Neural cell (in vitro differentiated cells): ENCODE data around the gene CCND1. TPM values are rescaled to one million over a fixed set of nuclear protein-coding genes. Genes with fewer than 3 reads are reported as not detected.

Source experiments
- H2AFZ ChIP-seq: fragments of 200-600, 300-800 bp; sonication (generic), shearing (Covaris generic); 2 replicates; pipeline ENCODE4 v1.6.0; 2014; ENCODE audit warnings: low read depth, mild to moderate bottlenecking, antibody characterized with exemption, low read length, moderate library complexity
- H3F3A ChIP-seq: fragments of 200-600 bp; shearing (Covaris generic); 2 replicates; pipeline ENCODE4 v1.6.1; 2016; ENCODE audit warnings: mild to moderate bottlenecking, moderate library complexity, mixed read lengths, antibody characterized with exemption, low read length; ENCODE audit not compliant: insufficient read depth, poor library complexity, severe bottlenecking
- H3K27ac ChIP-seq: fragments of 200-600, 300-800 bp; sonication (generic), shearing (Covaris generic); 2 replicates; pipeline ENCODE4 v1.5.1; 2014; ENCODE audit warnings: mild to moderate bottlenecking, low read length, moderate library complexity
- H3K27me3 ChIP-seq: fragments of 300-800, 200-600 bp; sonication (generic), shearing (Covaris generic); 2 replicates; pipeline ENCODE4 v1.6.0; 2014; ENCODE audit warnings: mild to moderate bottlenecking, low read depth, low read length, moderate library complexity; ENCODE audit not compliant: insufficient read depth
- H3K36me3 ChIP-seq: fragments of 300-800, 200-600 bp; sonication (generic), shearing (Covaris generic); 2 replicates; pipeline ENCODE4 v1.5.1; 2014; ENCODE audit warnings: mild to moderate bottlenecking, antibody characterized with exemption, low read length, moderate library complexity; ENCODE audit not compliant: insufficient read depth
- H3K4me2 ChIP-seq: fragments of 300-800, 200-600 bp; sonication (generic), shearing (Covaris generic); 2 replicates; pipeline ENCODE4 v1.6.0; 2014; ENCODE audit warnings: mild to moderate bottlenecking, low read length
- H3K4me3 ChIP-seq: fragments of 300-800, 200-600 bp; sonication (generic), shearing (Covaris generic); 2 replicates; pipeline ENCODE4 v1.5.1; 2014; ENCODE audit warnings: mild to moderate bottlenecking, low read length, moderate library complexity
- H3K79me2 ChIP-seq: fragments of 200-600 bp; shearing (Covaris generic); replicated peaks from 2 replicates; pipeline ENCODE4 v1.6.0; 2014; ENCODE audit warnings: mild to moderate bottlenecking, low read length, moderate library complexity; ENCODE audit not compliant: insufficient read depth
- H3K9ac ChIP-seq: fragments of 300-800, 200-600 bp; sonication (generic), shearing (Covaris generic); 2 replicates; pipeline ENCODE4 v1.6.1; 2016; ENCODE audit warnings: mild to moderate bottlenecking, low read length, mixed read lengths
- H3K9me2 ChIP-seq: fragments of 200-600 bp; shearing (Covaris generic); 2 replicates; pipeline ENCODE4 v1.6.1; 2016; ENCODE audit warnings: mild to moderate bottlenecking, low read length, mixed read lengths; ENCODE audit not compliant: insufficient read depth
- H3K9me3 ChIP-seq: fragments of 200-600, 300-800 bp; sonication (generic), shearing (Covaris generic); 2 replicates; pipeline ENCODE4 v1.6.1; 2016; ENCODE audit warnings: mild to moderate bottlenecking, mixed run types, low read length, moderate library complexity, mixed read lengths
- H4K20me1 ChIP-seq: fragments of 200-600 bp; shearing (Covaris generic); 2 replicates; pipeline ENCODE4 v1.6.1; 2016; ENCODE audit warnings: mild to moderate bottlenecking, mixed run types; ENCODE audit not compliant: insufficient read depth
- EP300 ChIP-seq: fragments of 450-650 bp; conservative IDR thresholded peaks from 2 replicates; pipeline ENCODE4 v1.6.1; 2014; ENCODE audit warnings: antibody characterized with exemption, mild to moderate bottlenecking, moderate library complexity; ENCODE audit not compliant: poor library complexity, severe bottlenecking
- EZH2 ChIP-seq: fragments of 200-600, 300-800 bp; shearing (Covaris generic), sonication (generic); IDR thresholded peaks from 2 replicates; pipeline ENCODE4 v1.6.1; 2014; ENCODE audit warnings: antibody characterized with exemption, low read length, borderline replicate concordance, mild to moderate bottlenecking; ENCODE audit not compliant: insufficient read depth, poor library complexity, severe bottlenecking
- MXI1 ChIP-seq: fragments of 450-650 bp; conservative IDR thresholded peaks from 2 replicates; pipeline ENCODE4 v1.6.1; 2014; ENCODE audit warnings: antibody characterized with exemption, mild to moderate bottlenecking; ENCODE audit not compliant: poor library complexity, severe bottlenecking
- POLR2AphosphoS5 ChIP-seq: IDR thresholded peaks from 2 replicates; pipeline ENCODE4 v1.6.1; 2012
- RAD21 ChIP-seq: fragments of 450-650 bp; conservative IDR thresholded peaks from 2 replicates; pipeline ENCODE4 v1.6.1; 2014; ENCODE audit warnings: antibody characterized with exemption, mild to moderate bottlenecking, moderate library complexity
- SMC3 ChIP-seq: fragments of 450-650 bp; conservative IDR thresholded peaks from 2 replicates; pipeline ENCODE4 v1.6.1; 2014; ENCODE audit warnings: antibody characterized with exemption, mild to moderate bottlenecking, moderate library complexity; ENCODE audit not compliant: poor library complexity
- TAF1 ChIP-seq: IDR thresholded peaks from 2 replicates; pipeline ENCODE4 v1.6.1; 2012; ENCODE audit warnings: low read depth
- polyA plus RNA-seq: library from polyadenylated mRNA; depleted of rRNA; stranded (reverse); fragments of >200 nt; gene quantifications from 2 replicates; pipeline ENCODE4 v1.2.3, GENCODE V29; 2014
- TF ChIP-seq, protein P1 (sequence below): IDR thresholded peaks from 2 replicates; pipeline ENCODE4 v1.6.1; 2012; ENCODE audit warnings: borderline replicate concordance
- TF ChIP-seq, protein P2 (sequence below): fragments of 450-650 bp; IDR thresholded peaks from 2 replicates; pipeline ENCODE4 v1.5.1; 2014; ENCODE audit warnings: antibody characterized with exemption, mild to moderate bottlenecking, moderate library complexity; ENCODE audit not compliant: poor library complexity, severe bottlenecking

CCND1 gene
- polyA plus RNA-seq, 1 donor from 2014 or later = 2.7 TPM

DNA sequence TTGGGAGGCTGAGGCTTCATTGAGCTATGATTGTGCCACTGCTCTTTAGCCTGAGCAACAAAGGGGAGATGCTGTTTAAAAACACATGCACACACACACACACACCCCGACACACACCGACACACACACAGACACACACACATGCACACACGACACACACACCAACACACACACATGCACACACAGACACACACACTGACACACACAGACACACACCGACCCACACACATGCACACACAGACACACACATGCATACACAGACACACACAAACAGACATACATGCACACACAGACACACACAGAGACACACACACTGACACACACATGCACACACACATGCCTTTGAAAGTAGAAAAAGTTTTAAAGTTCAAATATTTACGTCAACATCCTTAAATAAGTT lies 39.7 kb downstream of the CCND1 start:
- Histone ChIP-seq H3K9ac (no peak overlapping the region), H3K79me2 (no peaks in the 10 kb centered on the region), H3K27ac (no peak overlapping the region), H3K36me3 (no peaks in the 10 kb centered on the region), H3K9me2 (no peaks in the 10 kb centered on the region), H3F3A (no peaks in the 10 kb centered on the region), H4K20me1 (no peaks in the 10 kb centered on the region), H2AFZ (no peak overlapping the region), H3K4me3 (no peak overlapping the region), H3K27me3 (peaks cover 4% of the 10 kb centered on the region), H3K4me2 (no peak overlapping the region), H3K9me3 (no peaks in the 10 kb centered on the region)
- TF ChIP-seq POLR2AphosphoS5 (no peak), MXI1 (no peak), TAF1 (no peak), SMC3 (no peak), EZH2 (no peak), RAD21 (no peak), EP300 (no peak)
- TF ChIP-seq, protein P1, sequence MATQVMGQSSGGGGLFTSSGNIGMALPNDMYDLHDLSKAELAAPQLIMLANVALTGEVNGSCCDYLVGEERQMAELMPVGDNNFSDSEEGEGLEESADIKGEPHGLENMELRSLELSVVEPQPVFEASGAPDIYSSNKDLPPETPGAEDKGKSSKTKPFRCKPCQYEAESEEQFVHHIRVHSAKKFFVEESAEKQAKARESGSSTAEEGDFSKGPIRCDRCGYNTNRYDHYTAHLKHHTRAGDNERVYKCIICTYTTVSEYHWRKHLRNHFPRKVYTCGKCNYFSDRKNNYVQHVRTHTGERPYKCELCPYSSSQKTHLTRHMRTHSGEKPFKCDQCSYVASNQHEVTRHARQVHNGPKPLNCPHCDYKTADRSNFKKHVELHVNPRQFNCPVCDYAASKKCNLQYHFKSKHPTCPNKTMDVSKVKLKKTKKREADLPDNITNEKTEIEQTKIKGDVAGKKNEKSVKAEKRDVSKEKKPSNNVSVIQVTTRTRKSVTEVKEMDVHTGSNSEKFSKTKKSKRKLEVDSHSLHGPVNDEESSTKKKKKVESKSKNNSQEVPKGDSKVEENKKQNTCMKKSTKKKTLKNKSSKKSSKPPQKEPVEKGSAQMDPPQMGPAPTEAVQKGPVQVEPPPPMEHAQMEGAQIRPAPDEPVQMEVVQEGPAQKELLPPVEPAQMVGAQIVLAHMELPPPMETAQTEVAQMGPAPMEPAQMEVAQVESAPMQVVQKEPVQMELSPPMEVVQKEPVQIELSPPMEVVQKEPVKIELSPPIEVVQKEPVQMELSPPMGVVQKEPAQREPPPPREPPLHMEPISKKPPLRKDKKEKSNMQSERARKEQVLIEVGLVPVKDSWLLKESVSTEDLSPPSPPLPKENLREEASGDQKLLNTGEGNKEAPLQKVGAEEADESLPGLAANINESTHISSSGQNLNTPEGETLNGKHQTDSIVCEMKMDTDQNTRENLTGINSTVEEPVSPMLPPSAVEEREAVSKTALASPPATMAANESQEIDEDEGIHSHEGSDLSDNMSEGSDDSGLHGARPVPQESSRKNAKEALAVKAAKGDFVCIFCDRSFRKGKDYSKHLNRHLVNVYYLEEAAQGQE = no peak
- TF ChIP-seq, protein P2, sequence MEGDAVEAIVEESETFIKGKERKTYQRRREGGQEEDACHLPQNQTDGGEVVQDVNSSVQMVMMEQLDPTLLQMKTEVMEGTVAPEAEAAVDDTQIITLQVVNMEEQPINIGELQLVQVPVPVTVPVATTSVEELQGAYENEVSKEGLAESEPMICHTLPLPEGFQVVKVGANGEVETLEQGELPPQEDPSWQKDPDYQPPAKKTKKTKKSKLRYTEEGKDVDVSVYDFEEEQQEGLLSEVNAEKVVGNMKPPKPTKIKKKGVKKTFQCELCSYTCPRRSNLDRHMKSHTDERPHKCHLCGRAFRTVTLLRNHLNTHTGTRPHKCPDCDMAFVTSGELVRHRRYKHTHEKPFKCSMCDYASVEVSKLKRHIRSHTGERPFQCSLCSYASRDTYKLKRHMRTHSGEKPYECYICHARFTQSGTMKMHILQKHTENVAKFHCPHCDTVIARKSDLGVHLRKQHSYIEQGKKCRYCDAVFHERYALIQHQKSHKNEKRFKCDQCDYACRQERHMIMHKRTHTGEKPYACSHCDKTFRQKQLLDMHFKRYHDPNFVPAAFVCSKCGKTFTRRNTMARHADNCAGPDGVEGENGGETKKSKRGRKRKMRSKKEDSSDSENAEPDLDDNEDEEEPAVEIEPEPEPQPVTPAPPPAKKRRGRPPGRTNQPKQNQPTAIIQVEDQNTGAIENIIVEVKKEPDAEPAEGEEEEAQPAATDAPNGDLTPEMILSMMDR = no peak

DNA sequence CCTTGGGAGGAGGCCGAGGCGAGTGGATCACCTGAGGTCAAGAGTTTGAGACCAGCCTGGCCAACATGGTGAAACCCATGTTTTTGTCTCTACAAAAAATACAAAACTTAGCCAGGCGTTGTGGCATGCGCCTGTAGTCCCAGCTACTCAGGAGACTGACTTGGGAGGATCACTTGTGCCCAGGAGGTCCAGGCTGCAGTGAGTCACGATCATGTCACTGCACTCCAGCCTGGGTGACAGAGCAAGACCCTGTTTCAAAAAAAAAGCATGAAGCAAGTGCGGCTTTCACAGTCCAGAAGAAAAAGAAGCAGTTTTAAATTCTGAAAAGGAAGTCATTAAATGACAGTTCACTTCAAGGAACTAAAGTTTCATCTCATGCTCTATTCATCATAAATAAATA lies 41.3 kb downstream of the CCND1 start:
- Histone ChIP-seq H3K4me3 (no peak overlapping the region), H3K79me2 (no peaks in the 10 kb centered on the region), H3K27me3 (peaks cover 5% of the 10 kb centered on the region), H4K20me1 (no peaks in the 10 kb centered on the region), H3F3A (no peaks in the 10 kb centered on the region), H3K9me2 (no peaks in the 10 kb centered on the region), H3K9ac (no peak overlapping the region), H3K36me3 (no peaks in the 10 kb centered on the region), H3K27ac (no peak overlapping the region), H3K9me3 (no peaks in the 10 kb centered on the region), H2AFZ (no peak overlapping the region), H3K4me2 (no peak overlapping the region)
- no peak for TF ChIP-seq TAF1
- TF ChIP-seq RAD21 = no peak
- TF ChIP-seq, protein P2 = no peak
- TF ChIP-seq EZH2 = no peak
- no peak for TF ChIP-seq MXI1
- TF ChIP-seq POLR2AphosphoS5 = no peak
- no peak for TF ChIP-seq SMC3
- no peak for TF ChIP-seq EP300
- TF ChIP-seq, protein P1 = no peak
